Chondrocyte (in vitro differentiated cells): ENCODE results near the gene CDC42SE2. TPM values are rescaled to one million over a fixed set of nuclear protein-coding genes. Genes with fewer than 3 reads are reported as not detected.

Source experiments
- DNase-seq: peaks from one replicate; pipeline ENCODE4 v3.0.0; 2021; ENCODE audit warnings: mixed read lengths, low spot score
- H3K27ac Mint-ChIP-seq: one replicate; pipeline ENCODE4 v1.8.0; 2021; ENCODE audit warnings: mild to moderate bottlenecking, moderate library complexity, mixed read lengths; ENCODE audit not compliant: unreplicated experiment
- H3K27me3 Mint-ChIP-seq: 2 replicates; pipeline ENCODE4 v1.8.0; 2021; ENCODE audit warnings: low read depth, mixed read lengths
- H3K36me3 Mint-ChIP-seq: 2 replicates; pipeline ENCODE4 v1.8.0; 2021; ENCODE audit warnings: low read depth, mixed read lengths
- H3K4me1 Mint-ChIP-seq: 2 replicates; pipeline ENCODE4 v1.8.0; 2021; ENCODE audit warnings: low read depth, mild to moderate bottlenecking, mixed read lengths
- H3K4me3 Mint-ChIP-seq: one replicate; pipeline ENCODE4 v1.8.0; 2021; ENCODE audit warnings: mild to moderate bottlenecking, moderate library complexity, mixed read lengths; ENCODE audit not compliant: unreplicated experiment
- H3K9me3 Mint-ChIP-seq: 2 replicates; pipeline ENCODE4 v1.8.0; 2021; ENCODE audit warnings: low read depth, mixed read lengths
- total RNA-seq: library from RNA; stranded (reverse); gene quantifications from 3 replicates; pipeline ENCODE4 v1.2.1, GENCODE V29; 2021
- TF ChIP-seq, protein P1 (sequence below): fragments of 200-600 bp; sonication (generic); IDR thresholded peaks from 2 replicates; pipeline ENCODE4 v1.5.0; 2021; ENCODE audit warnings: antibody characterized with exemption, mild to moderate bottlenecking, moderate library complexity

Gene CDC42SE2
- total RNA-seq, 1 donor from 2014 or later: 23.7 TPM

- no peak for DNase-seq
- no peak overlapping the region for H3K4me3 Mint-ChIP-seq
- H3K27ac Mint-ChIP-seq: no peak overlapping the region
- H3K4me1 Mint-ChIP-seq: peaks cover 7% of the 10 kb centered on the region
- TF ChIP-seq, protein P1, sequence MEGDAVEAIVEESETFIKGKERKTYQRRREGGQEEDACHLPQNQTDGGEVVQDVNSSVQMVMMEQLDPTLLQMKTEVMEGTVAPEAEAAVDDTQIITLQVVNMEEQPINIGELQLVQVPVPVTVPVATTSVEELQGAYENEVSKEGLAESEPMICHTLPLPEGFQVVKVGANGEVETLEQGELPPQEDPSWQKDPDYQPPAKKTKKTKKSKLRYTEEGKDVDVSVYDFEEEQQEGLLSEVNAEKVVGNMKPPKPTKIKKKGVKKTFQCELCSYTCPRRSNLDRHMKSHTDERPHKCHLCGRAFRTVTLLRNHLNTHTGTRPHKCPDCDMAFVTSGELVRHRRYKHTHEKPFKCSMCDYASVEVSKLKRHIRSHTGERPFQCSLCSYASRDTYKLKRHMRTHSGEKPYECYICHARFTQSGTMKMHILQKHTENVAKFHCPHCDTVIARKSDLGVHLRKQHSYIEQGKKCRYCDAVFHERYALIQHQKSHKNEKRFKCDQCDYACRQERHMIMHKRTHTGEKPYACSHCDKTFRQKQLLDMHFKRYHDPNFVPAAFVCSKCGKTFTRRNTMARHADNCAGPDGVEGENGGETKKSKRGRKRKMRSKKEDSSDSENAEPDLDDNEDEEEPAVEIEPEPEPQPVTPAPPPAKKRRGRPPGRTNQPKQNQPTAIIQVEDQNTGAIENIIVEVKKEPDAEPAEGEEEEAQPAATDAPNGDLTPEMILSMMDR: no peak
- no peaks in the 10 kb centered on the region for H3K36me3 Mint-ChIP-seq
- H3K27me3 Mint-ChIP-seq: no peaks in the 10 kb centered on the region
- no peaks in the 10 kb centered on the region for H3K9me3 Mint-ChIP-seq
Measured at GRCh38 chr5:131258733-131259132, 5.1 kb upstream of the CDC42SE2 start.

DNA sequence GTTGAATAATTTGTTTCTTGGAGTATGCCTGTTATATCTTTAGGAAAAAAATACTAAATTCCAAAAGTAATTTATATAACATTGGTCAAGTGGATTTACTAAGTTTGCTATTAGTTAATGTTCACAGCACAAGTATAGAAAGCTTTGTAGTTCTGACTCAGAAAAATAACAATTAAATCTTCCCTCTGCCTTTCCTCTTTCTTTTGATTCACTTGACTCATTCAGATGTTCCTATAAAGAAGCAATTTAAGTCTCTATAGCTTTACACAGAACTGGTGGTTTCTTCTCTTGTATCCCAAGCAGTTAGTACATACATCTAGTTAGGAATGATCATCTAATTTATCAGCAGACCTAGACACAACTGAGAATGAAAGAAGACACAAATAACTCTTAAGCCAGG is 4.5 kb upstream of the CDC42SE2 start:
- Mint-ChIP-seq H3K9me3 (no peaks in the 10 kb centered on the region), H3K27me3 (no peaks in the 10 kb centered on the region), H3K27ac (no peak overlapping the region), H3K36me3 (no peaks in the 10 kb centered on the region), H3K4me1 (peaks cover 7% of the 10 kb centered on the region), H3K4me3 (no peak overlapping the region)
- TF ChIP-seq, protein P1: no peak
- no peak for DNase-seq

DNA sequence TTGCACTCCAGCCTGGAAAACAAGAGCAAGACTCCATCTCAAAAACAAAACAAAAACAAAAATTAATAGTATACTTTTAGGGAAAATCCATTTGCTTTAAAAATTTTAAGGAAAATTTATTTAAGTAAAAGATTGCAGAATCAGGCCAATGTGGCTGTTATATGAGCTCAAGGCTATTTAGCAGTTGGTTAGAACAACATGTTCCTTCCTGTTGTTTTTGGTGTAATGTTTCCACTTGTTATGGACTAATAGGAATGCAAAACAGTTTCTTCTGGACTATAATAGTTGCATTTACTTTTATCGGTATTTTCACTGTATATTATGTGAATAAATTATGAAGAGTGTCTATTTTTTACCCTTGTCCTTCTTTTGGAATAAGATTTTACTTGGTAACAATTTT is 3.0 kb upstream of the CDC42SE2 start:
- H3K27ac Mint-ChIP-seq: no peak overlapping the region
- peaks cover 19% of the 10 kb centered on the region for H3K4me1 Mint-ChIP-seq
- no peaks in the 10 kb centered on the region for H3K36me3 Mint-ChIP-seq
- H3K27me3 Mint-ChIP-seq: no peaks in the 10 kb centered on the region
- TF ChIP-seq, protein P1: no peak
- H3K9me3 Mint-ChIP-seq: no peaks in the 10 kb centered on the region
- no peak overlapping the region for H3K4me3 Mint-ChIP-seq
- DNase-seq: no peak

GRCh38 chr5:131261483-131261882 is 2.4 kb upstream of the CDC42SE2 start:
- TF ChIP-seq, protein P1: no peak
- no peak for DNase-seq
- H3K27ac Mint-ChIP-seq: no peak overlapping the region
- H3K4me1 Mint-ChIP-seq: peaks cover 20% of the 10 kb centered on the region
- H3K36me3 Mint-ChIP-seq: no peaks in the 10 kb centered on the region
- no peaks in the 10 kb centered on the region for H3K9me3 Mint-ChIP-seq
- H3K4me3 Mint-ChIP-seq: no peak overlapping the region
- no peaks in the 10 kb centered on the region for H3K27me3 Mint-ChIP-seq

- TF ChIP-seq, protein P1: no peak
- no peaks in the 10 kb centered on the region for H3K27me3 Mint-ChIP-seq
- H3K9me3 Mint-ChIP-seq: no peaks in the 10 kb centered on the region
- no peak overlapping the region for H3K27ac Mint-ChIP-seq
- H3K36me3 Mint-ChIP-seq: no peaks in the 10 kb centered on the region
- DNase-seq: no peak
- peak overlapping the region; percentile 72 for H3K4me3 Mint-ChIP-seq
- peaks cover 25% of the 10 kb centered on the region for H3K4me1 Mint-ChIP-seq
Measured at GRCh38 chr5:131262953-131263541, 806 bp upstream of the CDC42SE2 start.
